Adrenal gland (tissue), 5 donors: Measurements from ENCODE around the gene PTPRQ.

Experiments
- POLR2A ChIP-seq, 2 donors: fragments of 450-650 bp; IDR thresholded peaks; one replicate each; pipeline ENCODE4 v1.6.1; 2017; ENCODE audit warnings: antibody characterized with exemption in 2 of 2, mild to moderate bottlenecking in 2 of 2, moderate library complexity in 1 of 2
- TF ChIP-seq, protein P1 (sequence below), 6 experiments: fragments of 450-650 bp in 4 of 6; fragments of 200-600 bp in 2 of 6; sonication (generic) in 1 of 6; IDR thresholded peaks; 1 replicate in 5 of 6; 2 replicates in 1 of 6; pipeline versions ENCODE4 v1.5.1 to v1.8.0; 2016 to 2021; ENCODE audit warnings: antibody characterized with exemption in 6 of 6, mild to moderate bottlenecking in 2 of 6, moderate library complexity in 1 of 6
- donor health status: DM: no; HTN: no; CAD: no.

DNA sequence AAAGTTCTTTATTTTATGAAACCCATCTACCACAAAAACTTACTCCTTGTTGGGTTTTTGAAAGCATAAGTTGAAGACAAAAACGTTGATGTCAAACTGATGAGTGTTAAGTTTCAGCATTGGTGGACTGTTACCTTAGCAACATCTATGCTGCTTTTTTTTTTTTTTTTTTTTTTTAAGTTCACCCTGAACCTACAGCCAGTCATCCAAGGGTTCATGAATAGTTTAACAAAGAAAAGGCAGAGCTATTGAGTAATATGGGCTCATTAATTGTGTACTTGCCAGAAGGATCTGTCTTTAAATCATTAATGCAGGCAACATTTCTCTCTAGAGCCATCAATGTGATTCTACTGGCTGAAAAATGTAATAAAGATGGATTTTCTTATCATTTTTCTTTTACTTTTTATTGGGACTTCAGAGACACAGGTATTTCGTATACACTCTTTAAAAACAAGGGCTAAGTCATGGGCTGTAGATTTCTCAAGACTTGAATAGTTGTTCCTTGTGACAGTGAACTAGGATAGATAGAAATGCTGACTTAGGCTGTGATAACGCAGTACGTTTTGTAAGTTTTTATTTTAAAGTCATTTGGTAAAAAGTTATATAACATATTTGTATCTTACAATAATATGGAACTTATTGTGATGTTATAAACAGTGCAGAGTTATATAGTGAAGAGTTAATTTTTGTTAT is at the start of gene PTPRQ:
- TF ChIP-seq, protein P1, sequence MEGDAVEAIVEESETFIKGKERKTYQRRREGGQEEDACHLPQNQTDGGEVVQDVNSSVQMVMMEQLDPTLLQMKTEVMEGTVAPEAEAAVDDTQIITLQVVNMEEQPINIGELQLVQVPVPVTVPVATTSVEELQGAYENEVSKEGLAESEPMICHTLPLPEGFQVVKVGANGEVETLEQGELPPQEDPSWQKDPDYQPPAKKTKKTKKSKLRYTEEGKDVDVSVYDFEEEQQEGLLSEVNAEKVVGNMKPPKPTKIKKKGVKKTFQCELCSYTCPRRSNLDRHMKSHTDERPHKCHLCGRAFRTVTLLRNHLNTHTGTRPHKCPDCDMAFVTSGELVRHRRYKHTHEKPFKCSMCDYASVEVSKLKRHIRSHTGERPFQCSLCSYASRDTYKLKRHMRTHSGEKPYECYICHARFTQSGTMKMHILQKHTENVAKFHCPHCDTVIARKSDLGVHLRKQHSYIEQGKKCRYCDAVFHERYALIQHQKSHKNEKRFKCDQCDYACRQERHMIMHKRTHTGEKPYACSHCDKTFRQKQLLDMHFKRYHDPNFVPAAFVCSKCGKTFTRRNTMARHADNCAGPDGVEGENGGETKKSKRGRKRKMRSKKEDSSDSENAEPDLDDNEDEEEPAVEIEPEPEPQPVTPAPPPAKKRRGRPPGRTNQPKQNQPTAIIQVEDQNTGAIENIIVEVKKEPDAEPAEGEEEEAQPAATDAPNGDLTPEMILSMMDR (IDR thresholded peaks at IDR 0.05) = no peak
- no peak for TF ChIP-seq POLR2A (IDR thresholded peaks at IDR 0.05)
